HG03097 (cell line): ENCODE data around the gene TNFSF10.

Source experiments
- ATAC-seq: cut with Tn5 transposase; IDR thresholded peaks from one replicate; pipeline ENCODE4 v1.9.1; 2021; ENCODE audit not compliant: unreplicated experiment, low FRiP score

TNFSF10 gene

GRCh38 chr3:172464306-172464705 lies 58.9 kb downstream of the TNFSF10 start:
- no peak for ATAC-seq

DNA sequence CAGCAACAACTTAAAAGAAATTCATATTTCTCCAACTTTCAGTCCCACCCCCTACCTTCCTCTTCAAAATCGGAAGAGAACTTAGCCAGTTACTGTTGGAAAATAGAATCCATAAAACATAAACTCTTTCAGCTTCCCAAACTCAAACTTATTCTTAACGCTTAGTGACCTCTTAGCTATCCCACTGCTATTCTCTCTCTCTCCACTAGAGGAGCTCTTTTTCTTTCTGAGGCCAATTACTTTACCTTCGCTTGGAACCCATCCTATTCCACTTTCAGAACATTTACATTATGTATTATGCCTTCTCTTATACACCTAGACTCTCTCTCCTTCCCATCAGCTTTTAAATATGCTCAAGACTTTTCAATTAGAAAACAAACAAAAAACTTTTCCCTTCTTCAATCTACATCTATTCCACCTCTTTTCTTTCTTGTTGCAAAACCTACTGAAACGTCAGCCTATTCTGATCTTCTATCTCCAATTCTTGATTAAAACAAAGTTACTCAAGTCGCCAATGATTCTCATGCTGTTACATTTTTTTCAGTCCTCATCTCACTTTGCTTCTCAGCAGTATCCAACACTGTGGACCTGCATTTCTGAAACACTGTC lies 61.6 kb downstream of the TNFSF10 start:
- no peak for ATAC-seq

DNA sequence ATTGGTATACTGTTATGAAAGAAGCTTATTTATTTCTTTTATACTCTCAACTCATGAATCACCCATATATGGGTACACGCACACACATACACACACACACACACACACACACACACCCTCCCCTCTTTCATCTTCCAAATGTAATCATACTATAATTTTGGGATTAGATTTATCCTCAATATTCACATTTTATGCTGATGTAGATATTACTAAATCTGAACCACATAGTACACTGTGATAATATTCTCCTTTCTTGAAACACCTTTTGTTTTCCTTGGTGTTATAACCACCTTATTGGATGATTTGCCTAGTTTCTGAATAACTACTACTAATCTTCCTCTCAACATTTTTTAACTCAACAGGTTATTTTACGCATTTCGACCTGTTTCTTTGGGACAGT lies 66.8 kb downstream of the TNFSF10 start:
- no peak for ATAC-seq
